ENCODE data around the gene KLHL36. TPM values are rescaled to one million over a fixed set of nuclear protein-coding genes. Genes with fewer than 3 reads are reported as not detected.

Gene KLHL36
- total and polyA plus RNA-seq, 4 donors, result 11.5 to 53.6 (median 16.9) TPM

DNA sequence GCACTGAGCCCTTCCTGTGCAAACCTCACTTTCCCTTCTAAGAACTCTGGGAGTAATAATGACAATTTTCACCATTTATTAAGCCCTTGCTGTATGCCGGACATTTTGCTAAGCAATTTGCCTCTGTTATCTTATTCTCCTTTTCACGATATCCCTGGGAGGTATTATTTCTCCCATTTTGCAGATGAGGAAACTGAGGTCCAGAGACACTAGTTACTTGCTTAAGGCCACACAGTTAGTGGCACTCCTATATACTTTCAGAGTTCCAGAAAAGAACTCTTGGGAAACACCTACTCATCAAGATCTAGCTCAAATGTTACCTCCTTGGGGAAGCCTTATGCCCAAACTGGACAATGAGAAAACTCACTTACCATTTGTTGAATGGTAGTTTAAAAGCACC lies 46.7 kb downstream of the KLHL36 start:
- H3K4me3 ChIP-seq (ENCODE audit: low read depth in 1 of 3, low read length in 3 of 3), result no peak overlapping the region
- H3K9me3 ChIP-seq (ENCODE audit: control insufficient read depth in 4 of 4, low read length in 3 of 4), result no peaks in the 10 kb centered on the region
- H3K27me3 ChIP-seq (ENCODE audit: control insufficient read depth in 4 of 4, insufficient read depth in 4 of 4, low read length in 3 of 4), result no peaks in the 10 kb centered on the region
- DNase-seq (ENCODE audit: low spot score), result no peak
- peaks cover 3 to 7% (median 6%) of the 10 kb centered on the region in 4 donors for H3K4me1 ChIP-seq (ENCODE audit: control insufficient read depth in 4 of 4, insufficient read depth in 4 of 4, low read length in 3 of 4)
- H3K36me3 ChIP-seq (ENCODE audit: control insufficient read depth in 4 of 4, insufficient read depth in 3 of 4, low read depth in 1 of 4, low read length in 3 of 4), result no peaks in the 10 kb centered on the region
- no peak for TF ChIP-seq HNF4G (IDR thresholded peaks at IDR 0.05)
- TF ChIP-seq NR2F2 (IDR thresholded peaks at IDR 0.05), result no peak
- TF ChIP-seq YY1 (IDR thresholded peaks at IDR 0.05), result no peak
- TF ChIP-seq FOXA2 (IDR thresholded peaks at IDR 0.05), result no peak
- no peak for TF ChIP-seq EGR1 (IDR thresholded peaks at IDR 0.05; ENCODE audit: low read depth in 2 of 2)
- no peak for TF ChIP-seq HNF4A (conservative IDR thresholded peaks at IDR 0.05)
- TF ChIP-seq, protein P1, sequence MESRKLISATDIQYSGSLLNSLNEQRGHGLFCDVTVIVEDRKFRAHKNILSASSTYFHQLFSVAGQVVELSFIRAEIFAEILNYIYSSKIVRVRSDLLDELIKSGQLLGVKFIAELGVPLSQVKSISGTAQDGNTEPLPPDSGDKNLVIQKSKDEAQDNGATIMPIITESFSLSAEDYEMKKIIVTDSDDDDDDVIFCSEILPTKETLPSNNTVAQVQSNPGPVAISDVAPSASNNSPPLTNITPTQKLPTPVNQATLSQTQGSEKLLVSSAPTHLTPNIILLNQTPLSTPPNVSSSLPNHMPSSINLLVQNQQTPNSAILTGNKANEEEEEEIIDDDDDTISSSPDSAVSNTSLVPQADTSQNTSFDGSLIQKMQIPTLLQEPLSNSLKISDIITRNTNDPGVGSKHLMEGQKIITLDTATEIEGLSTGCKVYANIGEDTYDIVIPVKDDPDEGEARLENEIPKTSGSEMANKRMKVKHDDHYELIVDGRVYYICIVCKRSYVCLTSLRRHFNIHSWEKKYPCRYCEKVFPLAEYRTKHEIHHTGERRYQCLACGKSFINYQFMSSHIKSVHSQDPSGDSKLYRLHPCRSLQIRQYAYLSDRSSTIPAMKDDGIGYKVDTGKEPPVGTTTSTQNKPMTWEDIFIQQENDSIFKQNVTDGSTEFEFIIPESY (IDR thresholded peaks at IDR 0.05), result no peak
- no peak for TF ChIP-seq RXRA (IDR thresholded peaks at IDR 0.05)
- TF ChIP-seq RAD21 (IDR thresholded peaks at IDR 0.05), result no peak
- TF ChIP-seq, protein P2, sequence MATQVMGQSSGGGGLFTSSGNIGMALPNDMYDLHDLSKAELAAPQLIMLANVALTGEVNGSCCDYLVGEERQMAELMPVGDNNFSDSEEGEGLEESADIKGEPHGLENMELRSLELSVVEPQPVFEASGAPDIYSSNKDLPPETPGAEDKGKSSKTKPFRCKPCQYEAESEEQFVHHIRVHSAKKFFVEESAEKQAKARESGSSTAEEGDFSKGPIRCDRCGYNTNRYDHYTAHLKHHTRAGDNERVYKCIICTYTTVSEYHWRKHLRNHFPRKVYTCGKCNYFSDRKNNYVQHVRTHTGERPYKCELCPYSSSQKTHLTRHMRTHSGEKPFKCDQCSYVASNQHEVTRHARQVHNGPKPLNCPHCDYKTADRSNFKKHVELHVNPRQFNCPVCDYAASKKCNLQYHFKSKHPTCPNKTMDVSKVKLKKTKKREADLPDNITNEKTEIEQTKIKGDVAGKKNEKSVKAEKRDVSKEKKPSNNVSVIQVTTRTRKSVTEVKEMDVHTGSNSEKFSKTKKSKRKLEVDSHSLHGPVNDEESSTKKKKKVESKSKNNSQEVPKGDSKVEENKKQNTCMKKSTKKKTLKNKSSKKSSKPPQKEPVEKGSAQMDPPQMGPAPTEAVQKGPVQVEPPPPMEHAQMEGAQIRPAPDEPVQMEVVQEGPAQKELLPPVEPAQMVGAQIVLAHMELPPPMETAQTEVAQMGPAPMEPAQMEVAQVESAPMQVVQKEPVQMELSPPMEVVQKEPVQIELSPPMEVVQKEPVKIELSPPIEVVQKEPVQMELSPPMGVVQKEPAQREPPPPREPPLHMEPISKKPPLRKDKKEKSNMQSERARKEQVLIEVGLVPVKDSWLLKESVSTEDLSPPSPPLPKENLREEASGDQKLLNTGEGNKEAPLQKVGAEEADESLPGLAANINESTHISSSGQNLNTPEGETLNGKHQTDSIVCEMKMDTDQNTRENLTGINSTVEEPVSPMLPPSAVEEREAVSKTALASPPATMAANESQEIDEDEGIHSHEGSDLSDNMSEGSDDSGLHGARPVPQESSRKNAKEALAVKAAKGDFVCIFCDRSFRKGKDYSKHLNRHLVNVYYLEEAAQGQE (IDR thresholded peaks at IDR 0.05), result no peak
- TF ChIP-seq, protein P3, sequence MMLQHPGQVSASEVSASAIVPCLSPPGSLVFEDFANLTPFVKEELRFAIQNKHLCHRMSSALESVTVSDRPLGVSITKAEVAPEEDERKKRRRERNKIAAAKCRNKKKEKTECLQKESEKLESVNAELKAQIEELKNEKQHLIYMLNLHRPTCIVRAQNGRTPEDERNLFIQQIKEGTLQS (IDR thresholded peaks at IDR 0.05), result no peak
- TF ChIP-seq MAX (IDR thresholded peaks at IDR 0.05), result no peak
- TF ChIP-seq FOXA1 (IDR thresholded peaks at IDR 0.05), result no peak
- TF ChIP-seq TAF1 (conservative IDR thresholded peaks at IDR 0.05), result no peak
- TF ChIP-seq JUND (IDR thresholded peaks at IDR 0.05), result no peak
- 95% methylated on average over 2 of the region's 2 CpGs for WGBS
- no peak overlapping the region for H3K27ac ChIP-seq (ENCODE audit: low read depth in 1 of 2, low read length in 2 of 2)
- H3K9ac ChIP-seq (ENCODE audit: low read depth in 1 of 2, low read length in 2 of 2), result no peak overlapping the region

GRCh38 chr16:84699147-84699711 lies 50.9 kb downstream of the KLHL36 start:
- peak overlapping the region; percentile 84 to 98 (median 97) for H3K4me3 ChIP-seq (ENCODE audit: low read depth in 1 of 3, low read length in 3 of 3)
- no peak for DNase-seq (ENCODE audit: low spot score)
- no peaks in the 10 kb centered on the region for H3K36me3 ChIP-seq (ENCODE audit: control insufficient read depth in 4 of 4, insufficient read depth in 3 of 4, low read depth in 1 of 4, low read length in 3 of 4)
- WGBS, result 26% methylated on average over 29 of the region's 29 CpGs
- H3K27ac ChIP-seq (ENCODE audit: low read depth in 1 of 2, low read length in 2 of 2), result peak overlapping the region in 1 of 2 donors; percentile 88
- no peaks in the 10 kb centered on the region for H3K9me3 ChIP-seq (ENCODE audit: control insufficient read depth in 4 of 4, low read length in 3 of 4)
- TF ChIP-seq RXRA (IDR thresholded peaks at IDR 0.05), result no peak
- TF ChIP-seq MAX (IDR thresholded peaks at IDR 0.05), result no peak
- no peak for TF ChIP-seq TAF1 (conservative IDR thresholded peaks at IDR 0.05)
- no peak for TF ChIP-seq YY1 (IDR thresholded peaks at IDR 0.05)
- TF ChIP-seq FOXA2 (IDR thresholded peaks at IDR 0.05), result no peak
- TF ChIP-seq NR2F2 (IDR thresholded peaks at IDR 0.05), result no peak
- TF ChIP-seq, protein P4, sequence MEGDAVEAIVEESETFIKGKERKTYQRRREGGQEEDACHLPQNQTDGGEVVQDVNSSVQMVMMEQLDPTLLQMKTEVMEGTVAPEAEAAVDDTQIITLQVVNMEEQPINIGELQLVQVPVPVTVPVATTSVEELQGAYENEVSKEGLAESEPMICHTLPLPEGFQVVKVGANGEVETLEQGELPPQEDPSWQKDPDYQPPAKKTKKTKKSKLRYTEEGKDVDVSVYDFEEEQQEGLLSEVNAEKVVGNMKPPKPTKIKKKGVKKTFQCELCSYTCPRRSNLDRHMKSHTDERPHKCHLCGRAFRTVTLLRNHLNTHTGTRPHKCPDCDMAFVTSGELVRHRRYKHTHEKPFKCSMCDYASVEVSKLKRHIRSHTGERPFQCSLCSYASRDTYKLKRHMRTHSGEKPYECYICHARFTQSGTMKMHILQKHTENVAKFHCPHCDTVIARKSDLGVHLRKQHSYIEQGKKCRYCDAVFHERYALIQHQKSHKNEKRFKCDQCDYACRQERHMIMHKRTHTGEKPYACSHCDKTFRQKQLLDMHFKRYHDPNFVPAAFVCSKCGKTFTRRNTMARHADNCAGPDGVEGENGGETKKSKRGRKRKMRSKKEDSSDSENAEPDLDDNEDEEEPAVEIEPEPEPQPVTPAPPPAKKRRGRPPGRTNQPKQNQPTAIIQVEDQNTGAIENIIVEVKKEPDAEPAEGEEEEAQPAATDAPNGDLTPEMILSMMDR (IDR thresholded peaks at IDR 0.05; ENCODE audit: low read depth, low read length, missing input control), result no peak
- no peak for TF ChIP-seq EGR1 (IDR thresholded peaks at IDR 0.05; ENCODE audit: low read depth in 2 of 2)
- no peak for TF ChIP-seq FOXA1 (IDR thresholded peaks at IDR 0.05)
- no peak for TF ChIP-seq JUND (IDR thresholded peaks at IDR 0.05)
- TF ChIP-seq, protein P2 (IDR thresholded peaks at IDR 0.05), result no peak
- TF ChIP-seq HNF4A (conservative IDR thresholded peaks at IDR 0.05), result no peak
- TF ChIP-seq, protein P3 (IDR thresholded peaks at IDR 0.05), result no peak
- peaks cover 10 to 30% (median 16%) of the 10 kb centered on the region in 4 donors for H3K4me1 ChIP-seq (ENCODE audit: control insufficient read depth in 4 of 4, insufficient read depth in 4 of 4, low read length in 3 of 4)
- H3K9ac ChIP-seq (ENCODE audit: low read depth in 1 of 2, low read length in 2 of 2), result peak overlapping the region in 1 of 2 donors; percentile 28
- H3K27me3 ChIP-seq (ENCODE audit: control insufficient read depth in 4 of 4, insufficient read depth in 4 of 4, low read length in 3 of 4), result no peaks in the 10 kb centered on the region

Measured in liver (tissue), 9 donors.